Endothelial cell of coronary artery (primary cell): ENCODE results near the gene FHIP2A. TPM values are rescaled to one million over a fixed set of nuclear protein-coding genes. Genes with fewer than 3 reads are reported as not detected.

Experiments
- total RNA-seq: library from RNA; depleted of rRNA; stranded (reverse); fragments of >200 nt; gene quantifications from 2 replicates; pipeline ENCODE4 v1.2.3, GENCODE V29; 2014

FHIP2A gene
- total RNA-seq: 18.5 and 24.4 TPM in 2 replicates

GRCh38 chr10:114821293-114821914, at the start of gene FHIP2A:
Gene FHIP2A, plus strand, starts transcription at chr10:114821780. Its CDS starts 299 bp downstream, at chr10:114822079.

Other genes with a start within 250 kb of the FHIP2A start
- 19.7 and 31.3 TPM in 2 replicates for gene ABLIM1, start 163.5 kb upstream of the FHIP2A start, total RNA-seq
- gene TRUB1, start 116.4 kb downstream of the FHIP2A start, total RNA-seq: 20.1 and 23.7 TPM in 2 replicates